OCI-M2 (cell line): Measurements from ENCODE around the gene PLXNC1.

Source experiments
- DNase-seq: peaks from one replicate; lab custom pipeline; 2025; ENCODE audit not compliant: unreplicated experiment; lab: John Stamatoyannopoulos, UW

The PLXNC1 gene

GRCh38 chr12:94157181-94157580 lies 8.8 kb downstream of the PLXNC1 start:
- no peak for DNase-seq

GRCh38 chr12:94157981-94158411 lies 9.6 kb downstream of the PLXNC1 start:
- no peak for DNase-seq

- DNase-seq: no peak
Measured at GRCh38 chr12:94158666-94159065, 10.3 kb downstream of the PLXNC1 start.

- DNase-seq: no peak
Measured at GRCh38 chr12:94162108-94162507, 13.7 kb downstream of the PLXNC1 start.

- DNase-seq: no peak
Measured at GRCh38 chr12:94163850-94164249, 15.5 kb downstream of the PLXNC1 start.

- no peak for DNase-seq
Measured at GRCh38 chr12:94165138-94165537, 16.8 kb downstream of the PLXNC1 start.

- no peak for DNase-seq
Measured at GRCh38 chr12:94165670-94166364, 17.4 kb downstream of the PLXNC1 start.

- DNase-seq: no peak
Measured at GRCh38 chr12:94167071-94167755, 18.8 kb downstream of the PLXNC1 start.

GRCh38 chr12:94167756-94168416 lies 19.5 kb downstream of the PLXNC1 start:
- no peak for DNase-seq

GRCh38 chr12:94169495-94169894 lies 21.1 kb downstream of the PLXNC1 start:
- DNase-seq: no peak

- no peak for DNase-seq
Measured at GRCh38 chr12:94169966-94170689, 21.8 kb downstream of the PLXNC1 start.

GRCh38 chr12:94170690-94171594 lies 22.6 kb downstream of the PLXNC1 start:
- no peak for DNase-seq

- DNase-seq: no peak
Measured at GRCh38 chr12:94171595-94171930, 23.2 kb downstream of the PLXNC1 start.

GRCh38 chr12:94172031-94172430 lies 23.7 kb downstream of the PLXNC1 start:
- DNase-seq: no peak

- DNase-seq: no peak
Measured at GRCh38 chr12:94172973-94173372, 24.6 kb downstream of the PLXNC1 start.

- no peak for DNase-seq
Measured at GRCh38 chr12:94173660-94174265, 25.4 kb downstream of the PLXNC1 start.

- DNase-seq: no peak
Measured at GRCh38 chr12:94174576-94174975, 26.2 kb downstream of the PLXNC1 start.

- DNase-seq: no peak
Measured at GRCh38 chr12:94175763-94176668, 27.6 kb downstream of the PLXNC1 start.

GRCh38 chr12:94178054-94178453 lies 29.7 kb downstream of the PLXNC1 start:
- DNase-seq: no peak
